HG02610 (cell line): ENCODE data around the gene FHIT.

Experiments
- ATAC-seq: cut with Tn5 transposase; IDR thresholded peaks from one replicate; pipeline ENCODE4 v1.9.1; 2021; ENCODE audit warnings: mild to moderate bottlenecking, moderate library complexity; ENCODE audit not compliant: unreplicated experiment

Gene FHIT

DNA sequence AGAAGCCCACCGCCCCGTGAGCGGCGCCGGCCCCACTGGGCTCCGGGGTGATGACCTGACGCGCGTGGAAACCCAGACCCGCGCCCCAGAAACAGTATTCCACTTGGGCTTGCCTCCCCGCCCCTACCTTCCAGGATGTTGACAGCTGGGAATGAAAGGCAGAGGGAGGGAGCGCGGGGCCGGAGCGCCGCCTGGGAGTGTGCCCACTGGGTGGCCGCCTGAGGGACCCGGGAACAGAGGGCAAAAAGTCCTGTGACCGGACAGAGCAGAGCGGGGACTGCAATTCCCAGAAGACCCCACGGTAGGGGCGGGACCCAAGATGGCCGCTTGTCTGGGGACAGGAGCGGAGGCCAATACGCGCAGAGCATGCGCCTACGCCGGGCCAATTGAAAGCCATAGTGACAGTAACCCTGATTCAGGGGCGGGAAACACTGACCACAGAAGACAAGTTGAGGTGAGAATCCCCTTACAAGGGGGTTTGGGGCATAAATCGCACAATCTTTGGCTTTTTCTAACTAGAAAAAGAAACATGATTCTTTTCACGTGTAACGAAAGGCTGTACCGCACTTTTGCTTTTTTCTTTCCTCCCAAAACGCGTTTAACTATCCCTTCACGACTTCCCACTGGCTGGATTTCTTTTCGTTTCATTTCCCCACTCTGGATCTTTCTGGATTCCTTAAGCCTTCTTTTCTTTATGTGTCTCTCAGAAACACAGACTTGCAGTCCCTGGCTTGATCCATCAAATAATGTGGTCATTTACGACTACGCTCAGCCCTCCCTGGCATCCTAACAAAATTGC is at the start of gene FHIT:
Gene FHIT, minus strand, starts transcription at position 279 of the 799 bp plus-strand sequence.
- peak; percentile 93 for ATAC-seq

DNA sequence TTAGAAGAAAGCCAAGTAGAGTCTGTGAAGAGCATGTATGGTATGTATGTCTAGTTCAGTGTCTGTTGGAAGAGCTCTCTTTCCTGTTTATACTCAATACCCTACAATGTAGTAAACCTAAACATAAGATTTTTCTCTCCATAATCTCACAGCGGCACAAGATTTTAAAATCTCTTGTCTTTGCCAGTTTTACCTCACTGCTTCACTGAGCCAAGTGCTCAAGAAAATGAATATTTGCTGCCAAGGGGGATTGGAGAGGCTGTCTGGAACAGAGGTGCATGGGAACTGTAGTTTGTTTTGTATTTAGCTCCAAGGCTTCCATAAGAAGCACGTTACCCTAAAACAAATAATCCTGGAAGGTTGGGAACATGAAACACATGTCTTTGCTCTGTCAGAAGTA is 49.5 kb upstream of the FHIT start:
- no peak for ATAC-seq

DNA sequence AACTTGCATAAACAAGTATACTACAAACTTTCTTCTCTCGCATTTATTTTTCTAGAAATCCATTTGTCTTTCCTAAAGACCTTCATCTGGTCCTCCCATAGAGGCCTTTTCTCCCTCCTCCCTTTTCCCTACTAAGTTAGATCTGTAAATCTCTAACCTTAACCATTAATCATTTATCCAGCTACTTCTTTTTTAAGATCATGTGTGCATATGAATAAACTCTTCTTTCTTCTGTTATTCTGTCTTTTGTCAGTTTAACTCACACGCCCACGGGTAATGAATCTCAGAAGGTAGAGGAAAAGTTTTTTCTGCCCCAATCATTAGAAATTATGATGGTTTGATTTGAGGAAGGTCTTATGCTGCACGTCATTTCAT is 48.7 kb upstream of the FHIT start:
- no peak for ATAC-seq

DNA sequence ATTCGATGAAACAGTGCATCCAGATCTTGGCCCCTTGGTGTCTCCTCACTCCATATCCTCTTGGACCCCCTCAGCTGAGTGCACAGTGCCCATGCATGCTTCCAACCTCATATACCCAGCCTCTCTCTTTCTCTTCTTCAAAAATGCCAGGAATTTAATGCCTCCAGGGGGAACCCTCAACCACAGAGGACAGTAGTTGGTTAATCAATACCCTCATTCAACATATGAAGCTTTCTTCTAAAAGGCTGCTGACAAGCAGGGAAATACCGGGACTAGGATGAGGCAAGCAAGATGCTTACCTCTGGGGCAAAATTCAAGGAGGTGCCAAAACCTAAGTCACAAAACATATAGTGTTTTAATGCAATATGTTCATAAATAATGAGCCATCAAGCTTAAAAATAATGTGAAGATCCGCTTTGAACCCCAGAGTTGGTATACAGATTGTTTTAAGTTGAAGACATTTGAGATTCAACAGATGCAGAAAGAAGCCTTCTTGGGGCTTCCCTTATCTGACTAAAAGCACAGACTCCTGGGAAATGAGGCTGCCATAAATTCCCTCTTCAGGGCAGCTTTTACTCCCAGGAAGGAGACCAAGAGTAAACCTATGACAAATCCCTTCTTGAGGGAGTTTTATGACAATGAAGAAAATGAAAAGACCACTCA is 48.2 kb upstream of the FHIT start:
- no peak for ATAC-seq

DNA sequence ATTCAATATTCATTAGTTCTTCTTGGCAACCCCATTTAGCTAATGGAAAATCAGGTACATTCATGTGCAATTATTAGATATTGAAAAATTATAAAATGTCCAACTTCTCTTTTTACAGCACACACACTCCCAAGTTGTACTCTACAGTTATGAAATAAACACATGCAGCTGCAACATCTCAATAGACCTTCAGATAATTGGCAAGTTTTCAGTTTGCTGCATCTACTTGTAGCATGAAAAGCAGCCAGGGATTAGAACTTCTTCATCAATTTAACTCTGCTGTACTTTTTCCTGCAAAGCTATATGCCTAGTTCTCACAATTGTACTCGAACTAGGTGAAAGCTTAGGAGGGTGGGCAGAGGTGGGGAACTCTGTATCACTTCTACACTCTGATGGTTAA is 46.6 kb upstream of the FHIT start:
- no peak for ATAC-seq

DNA sequence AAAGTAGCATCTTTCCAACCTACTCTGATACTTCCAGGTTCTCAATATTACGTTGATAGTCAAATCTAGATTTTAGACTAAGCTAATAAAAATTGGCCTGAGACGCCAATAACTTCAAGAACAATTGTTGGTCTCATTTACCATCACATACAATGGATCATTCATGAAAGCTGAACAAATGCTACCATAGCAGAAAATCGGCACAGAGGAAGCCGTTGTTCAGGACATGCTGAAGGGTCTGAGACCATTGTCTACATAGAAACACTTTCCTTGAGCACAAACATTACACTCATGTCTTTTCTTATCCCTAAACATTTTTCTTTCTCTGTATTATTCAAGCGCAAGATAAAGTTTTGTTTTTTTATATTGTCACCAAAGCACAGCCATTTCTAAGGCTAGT is 37.2 kb upstream of the FHIT start:
- no peak for ATAC-seq

DNA sequence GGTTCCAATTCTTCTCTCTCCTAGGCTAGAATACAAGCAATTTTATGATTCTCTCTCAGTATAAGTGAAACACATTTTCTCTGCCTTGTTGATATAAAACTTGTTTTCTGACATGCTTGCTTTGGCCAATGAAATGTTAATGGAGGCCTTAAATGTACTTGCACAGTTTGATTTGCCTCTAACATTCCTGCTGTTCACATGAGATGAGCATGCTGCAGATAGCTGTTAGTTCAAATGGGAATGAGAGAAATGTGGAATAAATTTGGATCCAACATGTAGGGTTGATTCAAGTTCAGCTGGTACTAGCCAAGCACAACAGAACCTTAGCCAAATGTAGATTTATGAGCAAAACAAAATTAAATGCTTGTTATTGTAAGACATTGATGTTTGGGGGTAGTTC is 32.6 kb upstream of the FHIT start:
- ATAC-seq: no peak

DNA sequence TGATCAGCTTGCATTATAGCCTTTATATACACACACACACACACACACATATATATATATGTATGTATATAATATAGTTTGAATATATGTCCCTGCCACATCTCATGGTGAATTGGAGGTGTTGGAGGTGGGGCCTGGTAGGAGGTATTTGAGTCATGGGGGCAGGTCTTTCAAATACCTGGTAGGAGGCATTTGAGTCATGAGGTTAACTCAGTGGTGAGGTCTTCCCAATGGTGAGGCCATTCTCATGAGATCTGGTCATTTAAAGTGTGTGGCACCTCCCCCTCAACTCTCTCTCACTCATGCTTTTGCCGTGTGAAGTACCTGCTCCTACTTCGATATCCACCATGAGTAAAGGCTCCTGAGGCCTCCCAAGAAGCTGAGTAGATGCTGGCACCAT is 27.5 kb upstream of the FHIT start:
- ATAC-seq: no peak

DNA sequence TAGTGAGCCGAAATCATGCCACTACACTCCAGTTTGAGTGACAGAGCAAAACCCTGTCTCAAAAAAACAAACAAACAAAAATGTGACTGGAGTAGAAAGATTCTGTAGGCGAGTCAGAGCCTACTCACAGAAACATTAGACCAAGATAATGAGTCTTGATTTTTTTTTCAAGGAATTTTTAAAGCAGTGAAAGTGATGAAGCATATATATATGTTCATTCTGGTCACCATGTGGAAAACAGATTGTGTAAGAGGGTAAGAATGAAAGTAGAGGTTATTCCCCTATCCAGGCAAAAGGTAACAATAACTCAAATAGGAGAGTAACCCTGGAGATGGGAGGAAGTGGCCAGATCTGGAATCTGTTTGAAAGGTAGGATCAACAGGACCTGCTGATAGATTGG is 26.2 kb upstream of the FHIT start:
- no peak for ATAC-seq

DNA sequence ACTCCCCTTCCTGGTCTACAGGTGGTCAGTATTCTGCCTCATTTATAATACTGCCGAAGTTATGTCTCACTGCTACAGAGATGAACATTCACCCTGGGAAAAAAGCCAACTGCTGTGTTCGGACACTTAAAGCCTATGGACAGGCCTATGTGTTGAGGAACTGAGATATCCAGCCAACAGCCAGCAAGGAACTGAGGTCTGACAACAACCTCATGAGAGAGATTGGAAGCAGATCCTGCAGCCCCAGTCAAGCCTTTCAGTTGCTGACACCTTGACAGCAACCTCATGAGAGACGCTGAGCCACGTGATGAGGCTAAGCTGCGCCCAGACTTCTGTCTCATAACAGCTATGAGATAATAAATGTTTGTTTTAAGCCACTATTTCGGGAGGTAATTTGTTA is 18.2 kb upstream of the FHIT start:
- ATAC-seq: no peak

DNA sequence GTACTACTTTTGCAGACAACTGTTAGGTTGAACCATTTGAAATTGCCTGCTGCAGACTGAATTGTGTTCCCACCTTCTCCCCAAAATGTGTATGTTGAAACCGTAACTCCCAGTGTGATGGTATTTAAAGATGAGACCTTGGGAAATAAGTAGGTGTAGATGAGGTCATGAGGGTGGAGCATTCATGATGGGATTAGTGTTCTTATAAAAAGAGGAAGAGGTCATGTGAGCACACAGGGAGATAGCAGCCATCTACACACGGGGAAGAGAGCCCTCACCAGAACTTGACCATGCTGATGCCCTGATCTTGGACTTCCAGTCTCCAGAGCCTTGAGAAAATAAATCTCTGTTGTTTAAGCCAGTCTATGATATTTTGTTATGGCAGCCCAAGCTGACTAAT is 17.4 kb upstream of the FHIT start:
- ATAC-seq: no peak

DNA sequence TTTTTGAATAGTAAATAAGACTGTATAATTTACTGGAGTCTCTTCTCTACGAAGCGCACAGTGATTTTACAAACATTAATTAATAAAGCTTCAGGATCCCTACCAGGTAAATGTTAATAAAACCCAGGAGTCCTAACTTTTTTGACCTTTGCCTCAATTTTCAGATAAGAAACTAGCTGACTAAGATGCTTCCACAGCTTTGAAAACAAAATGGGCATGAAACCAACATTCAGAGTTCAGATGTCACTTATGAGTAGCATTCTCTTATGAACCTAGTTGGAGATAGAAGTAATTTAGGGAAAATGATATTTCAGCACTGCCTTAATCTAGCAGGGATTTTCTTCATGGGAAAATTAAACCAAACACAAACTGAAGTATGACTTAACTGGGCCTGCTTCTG is 13.0 kb upstream of the FHIT start:
- ATAC-seq: no peak

DNA sequence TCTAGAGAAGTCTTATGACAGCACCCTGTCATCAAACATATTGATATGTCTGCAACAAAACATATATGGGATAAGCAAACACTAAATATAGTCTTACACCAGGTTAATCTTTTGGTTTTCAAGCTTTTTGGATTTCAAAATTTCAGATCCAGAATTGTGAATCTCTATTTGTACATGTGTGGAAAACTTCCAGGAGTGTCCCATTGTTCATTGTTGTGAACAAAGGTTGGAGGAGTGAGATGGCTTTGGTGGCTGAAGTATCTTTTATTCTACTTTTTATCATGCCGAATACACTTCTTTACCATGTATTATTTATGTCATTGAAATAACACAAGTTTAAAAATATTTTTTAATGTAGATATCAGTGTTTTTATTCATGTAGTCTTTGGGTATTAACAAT is 5.9 kb upstream of the FHIT start:
- no peak for ATAC-seq

DNA sequence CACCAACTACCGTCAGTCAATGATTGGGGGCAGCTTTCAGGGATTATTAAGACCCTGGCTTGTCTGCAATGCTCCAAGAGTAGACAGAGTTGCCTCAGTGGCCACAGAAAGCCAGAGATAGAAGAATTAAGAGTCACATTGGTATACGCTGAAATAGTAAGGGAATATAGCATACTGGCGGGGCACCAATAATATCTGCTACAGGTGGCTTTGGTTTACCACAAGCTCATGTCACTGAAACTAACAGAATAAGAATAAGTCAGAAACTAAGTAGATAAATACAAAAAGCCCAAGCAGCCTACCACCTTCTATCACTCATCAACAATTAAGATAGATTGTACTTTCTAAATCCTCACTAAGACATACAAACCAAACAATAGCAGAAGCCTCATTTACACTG is 2.5 kb upstream of the FHIT start:
- no peak for ATAC-seq

DNA sequence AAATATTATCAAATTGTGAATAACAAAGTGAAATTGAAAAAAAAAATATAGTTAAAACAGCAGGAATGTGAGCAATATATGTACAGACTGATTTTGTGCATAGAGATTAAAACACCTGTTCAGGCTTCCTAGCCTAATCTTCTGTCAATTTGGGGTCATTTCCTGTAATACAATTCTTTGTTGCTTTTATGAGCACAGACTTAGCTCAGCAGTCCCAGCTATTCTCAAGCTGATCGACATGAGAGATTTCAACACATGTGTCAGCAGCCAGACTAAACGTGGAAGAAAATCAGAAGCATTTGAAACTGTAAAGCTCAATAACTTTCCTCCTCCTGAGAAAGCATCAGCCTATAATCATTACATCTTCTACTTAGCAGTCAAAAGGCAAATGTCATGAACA is 1.6 kb upstream of the FHIT start:
- no peak for ATAC-seq

DNA sequence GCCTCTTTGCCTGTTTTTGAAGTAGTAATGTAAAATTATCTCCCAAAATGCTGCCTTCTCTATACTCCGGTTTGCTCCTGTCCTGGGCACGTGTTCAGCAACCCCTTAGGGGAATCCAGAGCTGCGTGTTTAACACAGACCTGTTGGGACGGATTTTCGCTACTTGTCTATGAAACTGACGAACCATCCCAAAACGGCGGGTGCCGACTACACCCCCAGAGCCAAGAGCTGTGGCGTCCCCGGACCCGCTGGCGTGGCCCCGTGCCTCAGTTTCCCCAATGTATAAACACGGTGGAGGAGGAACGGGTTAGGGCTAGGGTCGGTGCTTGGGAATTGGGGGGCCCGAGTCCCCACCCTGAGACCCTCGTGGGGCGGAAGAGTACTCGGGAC is 473 bp downstream of the FHIT start:
- ATAC-seq: no peak

DNA sequence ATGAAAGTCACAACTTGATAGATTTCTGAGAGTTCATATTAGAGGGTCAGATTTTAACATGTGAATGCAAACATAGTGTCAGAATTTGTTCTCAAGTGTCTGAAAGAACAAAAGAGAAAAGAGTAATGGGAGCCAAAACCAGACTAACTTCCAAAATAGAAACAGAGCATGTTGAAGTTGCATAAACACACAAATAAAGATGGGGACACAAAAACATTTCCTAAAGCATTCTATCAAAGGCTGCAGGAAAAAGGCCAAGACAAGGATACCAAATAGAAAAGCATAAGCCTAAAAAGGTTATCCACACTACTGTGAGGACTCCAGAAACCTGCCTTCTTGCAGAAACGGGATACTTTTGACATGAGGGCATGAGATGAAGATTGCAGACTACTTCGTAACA is 2.8 kb downstream of the FHIT start:
- no peak for ATAC-seq

DNA sequence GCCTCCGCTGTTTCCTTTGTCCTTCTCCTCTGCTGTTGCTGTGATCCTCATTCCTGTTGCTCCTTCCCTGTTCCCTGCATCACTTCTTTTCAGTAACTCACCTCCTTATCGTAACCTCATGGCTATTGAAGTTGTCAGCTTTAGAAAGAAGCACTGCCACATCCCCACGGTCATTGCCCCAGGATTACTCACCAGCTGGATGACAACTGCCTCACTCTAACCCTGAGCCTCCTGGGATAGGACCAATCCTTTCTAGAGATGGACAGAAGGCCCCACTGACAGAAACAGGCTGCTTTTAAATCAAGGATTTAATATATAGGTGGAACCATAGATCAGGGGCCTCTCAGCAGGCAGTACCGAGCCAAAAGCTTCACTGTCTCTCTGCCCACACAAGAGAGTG is 4.1 kb downstream of the FHIT start:
- ATAC-seq: no peak

DNA sequence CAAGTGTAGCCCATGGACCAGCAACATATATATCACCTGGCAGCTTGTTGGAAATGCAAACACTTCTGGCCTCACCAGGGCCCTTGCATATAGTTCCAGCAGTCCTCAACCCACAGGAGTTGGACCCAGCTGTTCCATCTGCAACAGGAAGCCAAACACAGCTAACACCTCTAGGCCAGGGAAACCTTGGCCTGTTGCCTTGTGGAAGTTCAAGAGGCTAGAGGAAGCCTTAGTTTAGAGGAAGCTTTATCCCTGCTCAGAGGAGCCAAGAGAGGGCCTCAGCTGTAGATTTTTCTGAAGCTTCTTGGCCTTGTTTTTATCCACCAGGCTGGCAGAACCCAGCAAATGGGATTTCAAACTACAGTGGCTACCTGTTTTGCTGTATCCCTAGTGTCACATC is 11.4 kb downstream of the FHIT start:
- no peak for ATAC-seq

DNA sequence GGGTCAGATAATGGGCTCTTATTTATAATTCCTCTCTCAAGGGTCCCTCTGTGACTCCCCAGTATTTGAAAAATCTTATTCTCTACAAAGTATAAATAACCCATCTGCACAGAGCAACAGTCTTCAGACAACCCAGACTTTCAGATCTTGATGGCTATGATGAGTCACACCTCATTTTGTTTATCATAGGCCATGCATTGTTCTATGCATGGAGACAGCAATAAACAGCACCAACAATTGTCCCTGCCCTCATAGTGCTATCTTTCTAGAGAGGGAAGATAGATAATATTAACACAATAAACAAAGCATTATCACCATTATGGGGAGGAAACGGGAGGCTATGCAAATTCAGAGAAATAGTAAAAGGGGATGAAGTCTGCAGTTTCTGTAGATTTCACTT is 13.4 kb downstream of the FHIT start:
- ATAC-seq: no peak

DNA sequence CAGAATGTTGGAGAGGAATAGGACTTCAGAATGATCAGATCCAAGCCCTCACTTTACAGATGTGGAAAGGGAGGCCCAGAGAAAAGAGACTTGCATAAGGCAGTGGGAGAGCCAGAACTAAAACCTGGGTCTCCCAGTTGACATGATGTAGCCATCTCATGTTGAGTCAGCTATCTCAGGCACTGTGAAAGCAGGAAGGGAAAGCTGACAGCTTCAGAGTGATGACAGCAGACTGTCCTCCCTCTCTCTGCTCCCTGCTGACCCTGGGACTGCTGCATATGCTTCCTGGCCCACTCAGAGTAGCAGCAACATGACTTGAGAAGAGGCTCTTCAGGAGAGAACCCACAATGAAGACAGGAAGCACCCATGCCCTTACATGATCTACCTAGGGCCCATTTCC is 14.7 kb downstream of the FHIT start:
- ATAC-seq: peak; percentile 96

DNA sequence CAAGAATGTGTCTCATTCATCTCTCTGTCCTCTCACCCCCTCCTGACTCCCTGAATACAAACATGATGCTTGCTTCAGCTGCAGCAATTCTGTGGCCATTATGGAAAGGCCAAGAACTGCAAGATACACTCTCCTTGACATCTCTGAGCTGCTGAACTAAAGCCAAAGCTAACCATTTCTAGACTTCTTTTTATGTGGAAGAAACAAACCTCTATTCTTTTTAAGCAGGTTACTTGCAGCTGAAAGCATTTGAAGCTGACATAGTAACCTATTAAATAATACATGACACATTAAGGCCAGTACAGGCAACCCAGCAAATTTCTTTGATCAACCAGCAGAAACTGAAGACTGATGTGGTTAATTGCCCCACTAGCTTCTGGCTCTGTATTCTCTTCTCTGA is 17.5 kb downstream of the FHIT start:
- ATAC-seq: no peak

DNA sequence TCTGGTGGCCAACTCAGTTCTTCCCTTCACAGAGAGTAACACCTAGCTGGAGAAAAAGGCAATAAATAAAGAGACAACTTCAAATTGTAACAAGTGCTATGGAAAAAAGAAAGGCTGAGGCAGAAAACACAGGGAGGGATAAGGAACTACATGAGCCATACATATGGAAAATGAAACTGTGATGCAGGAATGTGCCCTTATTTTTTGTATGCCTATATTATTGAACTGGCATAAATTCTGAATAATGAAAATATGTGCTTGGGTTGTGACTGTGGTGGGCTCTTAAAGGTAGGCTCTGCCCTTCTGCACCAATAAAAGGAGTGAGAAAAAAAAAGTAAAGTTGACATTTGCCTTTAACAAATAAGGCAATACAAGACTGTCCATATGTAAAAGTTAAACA is 19.6 kb downstream of the FHIT start:
- ATAC-seq: no peak
